Measurements from ENCODE around the gene GRAMD1C. TPM values are rescaled to one million over a fixed set of nuclear protein-coding genes. Genes with fewer than 3 reads are reported as not detected.
A peak's percentile ranks its signal among the peaks of the same experiment; 100 is the strongest.

The GRAMD1C gene
- total RNA-seq, 1 donor from 2014 or later: 7.3 TPM

DNA sequence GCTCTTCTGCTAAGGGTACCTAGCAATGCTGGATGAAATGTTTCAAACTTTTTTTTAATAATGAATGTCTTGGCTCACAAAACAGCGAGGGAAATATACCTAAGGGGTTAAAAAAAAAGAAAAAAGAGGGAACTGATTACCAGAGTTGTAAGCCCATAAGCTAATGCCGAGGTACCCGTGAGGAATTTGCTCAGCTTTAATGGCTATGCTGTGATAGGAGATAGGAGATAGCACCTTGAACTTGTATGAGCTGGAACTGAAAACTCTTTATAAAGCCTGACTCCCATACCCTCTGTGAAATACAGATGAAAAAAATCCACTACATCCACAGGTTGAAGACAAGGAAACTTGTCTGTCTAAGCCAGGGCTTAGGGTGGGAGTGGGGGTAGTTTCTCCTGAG, 13.9 kb downstream of the GRAMD1C start:
- no peak for DNase-seq

DNA sequence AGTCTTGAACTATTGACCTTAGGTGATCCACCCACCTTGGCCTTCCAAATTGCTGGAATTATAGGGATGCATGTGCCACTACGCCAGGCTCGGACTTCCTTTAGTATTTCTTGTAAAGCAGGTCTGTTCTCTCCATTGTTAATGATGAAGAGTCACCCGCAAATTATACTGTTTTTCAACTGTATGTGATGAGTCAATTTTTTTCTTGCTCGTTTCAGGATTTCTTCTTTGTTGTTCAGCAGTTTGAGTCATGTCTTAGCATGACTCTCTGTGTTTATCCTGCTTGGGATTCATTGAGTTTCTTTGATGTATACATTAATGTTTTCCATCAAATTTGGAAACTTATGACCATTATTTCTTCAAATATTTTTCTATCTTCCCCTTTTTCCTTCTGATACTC, 28.9 kb downstream of the GRAMD1C start:
- no peak for DNase-seq

DNA sequence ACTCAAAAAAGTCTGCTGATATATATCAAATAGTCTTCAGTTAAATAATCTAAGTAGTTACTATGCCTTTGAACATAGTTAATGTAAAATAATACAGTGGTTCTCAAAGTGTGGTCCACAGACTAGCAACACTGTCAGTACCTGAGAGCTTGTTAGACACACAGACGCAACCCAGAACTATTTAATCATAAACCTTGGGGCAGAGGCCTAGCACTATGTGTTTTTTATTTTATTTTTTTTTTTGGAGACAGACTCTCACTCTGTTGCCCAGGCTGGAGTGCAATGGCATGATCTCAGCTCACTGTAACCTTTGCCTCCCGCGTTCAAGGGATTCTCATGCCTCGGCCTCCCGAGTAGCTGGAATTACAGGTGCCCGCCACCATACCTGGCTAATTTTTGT, 34.7 kb downstream of the GRAMD1C start:
- DNase-seq: no peak

DNA sequence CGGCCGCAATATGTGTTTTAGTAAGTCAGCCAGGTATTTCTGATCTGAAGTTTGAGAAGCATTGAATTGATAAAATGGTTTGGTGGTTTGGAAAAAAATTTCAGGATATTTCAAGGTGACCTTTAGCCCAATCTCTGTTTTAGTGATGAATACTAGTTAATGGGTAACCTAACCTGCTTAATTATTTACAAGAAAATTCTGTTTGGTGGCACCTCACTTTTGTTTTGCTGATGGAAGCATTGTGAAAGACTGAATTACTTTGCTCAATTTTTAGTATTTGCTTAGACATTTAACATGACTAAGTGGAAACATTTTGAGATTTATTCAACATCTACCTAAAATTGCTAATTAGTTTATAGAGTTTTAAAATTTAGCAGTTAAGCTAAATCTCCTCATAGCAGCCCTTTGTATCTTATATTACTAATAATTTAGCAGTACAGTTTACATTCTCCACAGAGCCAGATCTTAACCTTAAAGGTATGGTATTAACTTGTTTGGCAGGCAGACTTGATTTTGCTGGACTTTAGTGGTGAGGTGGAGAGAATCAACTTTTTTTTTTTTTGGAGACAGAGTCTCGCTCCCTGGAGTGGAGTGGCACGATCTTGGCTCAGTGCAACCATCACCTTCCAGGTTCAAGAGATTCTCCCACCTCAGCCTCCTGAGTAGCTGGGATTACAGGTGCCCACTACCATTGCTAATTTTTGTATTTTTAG, 35.4 kb downstream of the GRAMD1C start:
- no peak for DNase-seq

DNA sequence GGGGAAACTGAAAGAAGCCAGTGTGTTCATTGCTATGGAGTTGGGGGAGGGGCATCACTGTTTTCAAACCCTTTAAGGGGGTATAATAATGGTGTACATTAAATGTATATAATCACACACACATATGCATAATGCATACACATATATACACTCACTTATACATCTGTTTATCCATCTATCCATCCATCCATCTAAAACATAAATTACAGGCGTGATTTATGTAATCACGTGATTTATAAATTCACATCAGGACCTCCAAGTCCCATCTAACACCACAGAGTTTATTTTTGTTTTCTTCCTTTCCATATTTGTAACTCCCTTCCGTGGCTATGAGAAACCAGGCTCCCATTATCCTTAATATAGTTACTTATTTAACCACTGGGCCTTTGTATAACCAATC, 39.8 kb downstream of the GRAMD1C start:
- DNase-seq: no peak

DNA sequence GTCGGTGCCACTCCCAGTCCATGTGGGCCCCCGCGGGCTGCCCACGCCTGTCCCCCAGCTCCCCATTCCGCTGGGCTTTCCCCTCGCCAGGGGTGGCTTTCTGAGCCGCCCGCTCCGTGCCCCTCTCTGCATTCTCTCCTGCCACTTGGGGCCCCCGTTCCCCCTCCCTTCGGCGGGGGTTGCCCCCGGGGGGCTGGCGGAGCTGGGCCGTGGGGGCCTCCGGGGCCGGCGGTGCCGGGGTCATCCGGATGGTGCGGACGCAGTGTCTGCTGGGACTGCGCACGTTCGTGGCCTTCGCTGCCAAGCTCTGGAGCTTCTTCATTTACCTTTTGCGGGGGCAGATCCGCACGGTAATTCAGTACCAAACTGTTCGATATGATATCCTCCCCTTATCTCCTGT, 46.5 kb downstream of the GRAMD1C start:
- DNase-seq: no peak

DNA sequence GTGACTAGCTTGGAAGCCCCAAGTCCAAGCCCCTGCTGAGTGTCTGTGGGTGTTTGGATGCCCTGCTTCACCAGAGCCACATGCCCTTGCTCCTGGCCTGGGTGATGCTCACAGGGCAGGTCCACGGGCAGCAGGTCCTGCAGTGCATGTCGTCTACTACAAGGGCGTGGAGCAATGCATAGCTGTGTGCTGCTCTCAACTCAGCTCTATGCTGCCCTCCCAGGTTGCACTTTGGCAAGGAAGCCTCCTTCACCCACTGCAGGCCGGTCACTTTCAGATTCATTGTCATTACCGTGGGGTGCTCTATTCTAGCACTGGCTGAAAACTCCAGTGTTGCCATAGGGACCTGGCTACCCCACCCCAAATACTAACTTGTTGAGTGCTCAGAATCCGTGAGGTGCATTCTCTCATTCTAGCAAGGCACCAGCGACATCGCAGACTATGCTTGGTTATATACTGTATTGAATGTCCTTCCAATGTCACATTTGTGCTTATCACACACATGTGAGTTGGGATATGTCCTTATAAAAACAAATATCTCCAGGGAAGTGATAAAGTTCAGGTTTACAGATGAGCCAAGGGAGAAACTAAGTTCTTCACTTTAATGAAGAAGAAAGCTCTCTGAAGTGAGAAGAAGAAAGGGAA, 51.8 kb downstream of the GRAMD1C start:
- DNase-seq: no peak

DNA sequence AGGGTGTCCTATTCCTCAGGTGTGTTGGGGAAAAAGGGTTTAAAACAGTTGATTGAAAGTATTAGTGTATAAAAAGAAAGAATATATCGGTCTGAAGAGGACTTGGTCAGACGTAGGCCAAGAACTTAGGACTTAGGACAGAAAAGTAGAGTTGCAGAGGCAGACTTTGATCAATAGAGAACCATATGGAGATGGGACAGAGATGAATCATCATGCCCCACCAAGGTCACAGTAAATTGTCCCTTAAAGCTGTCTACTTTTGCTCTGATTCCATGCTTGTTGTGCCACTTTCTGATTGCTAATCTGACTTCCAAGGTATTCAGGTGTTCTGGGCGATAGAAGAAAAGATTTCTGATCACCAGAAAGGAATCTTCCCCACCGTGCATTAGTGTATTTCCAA, 56.3 kb downstream of the GRAMD1C start:
- no peak for DNase-seq

DNA sequence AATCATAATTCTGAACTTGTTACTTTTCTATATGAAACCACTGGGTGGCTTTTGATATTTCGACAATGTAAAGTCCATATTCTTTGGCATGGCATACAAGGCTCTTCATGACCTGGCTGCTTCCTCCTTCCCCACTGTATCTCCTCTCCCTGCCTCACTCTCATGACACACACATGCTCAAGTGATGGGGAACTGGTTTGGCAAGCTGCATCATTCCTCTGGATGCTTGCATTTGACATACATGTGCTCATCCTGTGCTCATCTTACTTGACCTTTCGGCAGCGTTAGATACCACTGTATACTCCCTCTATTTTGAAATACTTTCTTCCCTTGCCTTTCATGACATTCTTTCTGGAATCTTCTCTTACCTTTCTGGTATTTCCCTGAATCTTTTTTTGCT, 57.4 kb downstream of the GRAMD1C start:
- no peak for DNase-seq

DNA sequence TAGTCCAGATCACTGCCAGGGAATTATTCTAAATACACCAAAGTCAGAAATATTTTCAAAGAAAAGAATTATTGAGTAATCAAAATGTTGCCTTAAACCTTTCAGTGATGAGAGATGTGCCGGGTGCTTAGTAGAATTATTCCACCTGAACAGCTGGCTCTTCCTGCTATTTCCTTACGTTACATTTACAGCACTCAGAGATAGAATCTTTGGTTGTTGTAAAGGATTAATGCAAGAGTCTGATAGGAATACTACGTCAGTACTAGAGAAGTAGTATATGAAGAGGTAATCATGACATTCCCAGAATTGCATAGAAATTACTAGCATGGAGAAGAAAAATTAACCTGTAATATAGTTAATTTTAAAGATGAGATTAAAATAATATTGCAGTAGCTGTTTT, 58.3 kb downstream of the GRAMD1C start:
- DNase-seq: no peak

DNA sequence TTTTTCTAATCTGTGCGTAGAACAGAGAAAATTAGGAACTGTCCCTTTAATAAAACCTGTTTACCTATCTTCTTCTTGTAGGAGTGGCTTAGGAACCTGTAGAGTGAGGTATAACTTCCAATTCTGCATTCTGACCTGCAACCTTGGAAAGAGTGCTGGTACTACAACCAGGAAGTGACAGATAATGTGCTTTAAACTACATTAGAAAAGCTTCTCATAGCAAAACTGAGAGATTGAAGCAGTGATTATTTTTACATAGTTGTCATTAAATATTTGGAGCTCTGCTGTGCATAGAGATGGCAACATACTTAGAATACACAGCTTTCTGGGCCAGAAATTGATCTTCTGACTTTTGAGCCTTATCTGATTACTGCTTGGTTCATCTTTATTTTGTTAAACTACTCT, 58.8 kb downstream of the GRAMD1C start:
- peak; percentile 12 for DNase-seq

DNA sequence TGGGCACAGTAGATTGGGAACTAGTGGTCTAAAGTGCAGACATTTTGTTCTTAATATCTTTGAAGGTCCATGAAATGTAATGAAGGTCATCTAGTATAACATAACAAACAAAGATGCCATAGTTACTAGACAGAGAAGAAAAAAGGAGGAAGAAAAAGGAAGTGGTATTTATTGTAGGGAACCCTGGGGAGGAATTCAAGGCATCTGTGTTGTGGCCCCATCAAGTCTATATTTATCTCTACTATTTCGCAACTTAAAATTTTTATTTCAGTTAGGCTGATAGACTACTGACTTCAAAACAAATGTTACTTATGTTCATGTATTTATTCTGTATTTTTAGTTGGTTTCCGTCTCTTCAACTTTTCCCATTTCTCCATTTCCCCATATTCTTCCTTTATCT, 60.3 kb downstream of the GRAMD1C start:
- DNase-seq: no peak

DNA sequence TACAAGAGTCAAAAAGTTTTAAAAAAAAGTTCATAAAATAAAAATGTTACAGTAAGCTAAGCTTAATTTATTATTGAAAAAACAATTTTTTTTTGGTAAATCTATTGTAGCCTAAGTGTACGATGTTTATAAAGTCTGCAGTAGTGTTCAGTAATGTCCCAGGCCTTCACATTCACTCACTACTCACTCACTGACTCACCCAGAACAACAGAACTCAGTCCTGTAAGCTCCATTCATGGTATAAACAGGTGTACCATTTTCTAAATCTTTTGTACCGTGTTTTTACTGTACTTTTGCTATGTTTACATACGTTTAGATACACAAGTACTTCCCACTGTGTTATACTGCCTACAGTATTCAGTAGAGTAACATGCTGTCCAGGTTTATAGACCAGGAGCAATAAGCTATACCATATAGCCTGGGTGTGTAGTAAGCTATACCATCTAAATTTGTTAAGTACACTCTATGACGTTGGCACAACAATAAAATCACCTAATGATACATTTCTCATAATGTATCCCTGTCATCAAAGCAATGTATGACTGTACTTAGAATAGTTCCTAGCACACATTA, 68.1 kb downstream of the GRAMD1C start:
- no peak for DNase-seq

DNA sequence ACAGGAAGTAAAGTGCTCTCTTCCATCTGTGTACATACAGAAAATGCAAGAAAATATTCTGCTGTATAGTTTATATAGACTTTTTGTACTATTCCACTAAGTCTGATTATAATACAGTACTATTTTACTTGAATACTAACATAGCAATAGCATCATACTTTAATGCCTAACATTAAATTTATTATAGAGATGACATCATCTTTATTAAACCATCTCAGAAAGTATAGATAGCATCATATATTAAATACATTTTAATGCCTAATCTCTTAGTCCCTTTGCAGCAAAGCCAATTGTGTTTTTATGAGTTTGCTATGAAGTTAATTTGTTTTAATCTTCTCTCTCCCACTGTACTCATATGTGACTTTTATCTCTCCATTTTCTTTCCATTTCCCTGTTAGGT, 69.5 kb downstream of the GRAMD1C start:
- DNase-seq: no peak

DNA sequence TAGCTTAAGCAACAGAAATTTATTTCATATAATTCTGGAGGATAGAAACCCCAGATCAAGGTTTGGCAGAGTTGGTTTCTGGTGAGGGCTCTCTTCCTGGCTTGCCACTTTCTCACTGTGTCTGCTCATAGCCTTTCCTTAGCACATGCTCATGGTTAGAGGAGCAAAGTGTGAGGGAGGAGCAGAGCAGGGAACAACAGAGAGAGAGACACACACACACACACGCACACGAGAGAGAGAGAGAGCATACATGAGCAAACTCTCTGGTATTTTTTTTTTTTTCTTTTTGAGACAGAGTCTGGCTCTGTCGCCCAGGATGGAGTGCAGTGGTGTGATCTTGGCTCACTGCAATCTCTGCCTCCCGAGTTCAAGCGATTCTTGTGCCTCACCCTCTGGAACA, 72.4 kb downstream of the GRAMD1C start:
- DNase-seq: no peak

DNA sequence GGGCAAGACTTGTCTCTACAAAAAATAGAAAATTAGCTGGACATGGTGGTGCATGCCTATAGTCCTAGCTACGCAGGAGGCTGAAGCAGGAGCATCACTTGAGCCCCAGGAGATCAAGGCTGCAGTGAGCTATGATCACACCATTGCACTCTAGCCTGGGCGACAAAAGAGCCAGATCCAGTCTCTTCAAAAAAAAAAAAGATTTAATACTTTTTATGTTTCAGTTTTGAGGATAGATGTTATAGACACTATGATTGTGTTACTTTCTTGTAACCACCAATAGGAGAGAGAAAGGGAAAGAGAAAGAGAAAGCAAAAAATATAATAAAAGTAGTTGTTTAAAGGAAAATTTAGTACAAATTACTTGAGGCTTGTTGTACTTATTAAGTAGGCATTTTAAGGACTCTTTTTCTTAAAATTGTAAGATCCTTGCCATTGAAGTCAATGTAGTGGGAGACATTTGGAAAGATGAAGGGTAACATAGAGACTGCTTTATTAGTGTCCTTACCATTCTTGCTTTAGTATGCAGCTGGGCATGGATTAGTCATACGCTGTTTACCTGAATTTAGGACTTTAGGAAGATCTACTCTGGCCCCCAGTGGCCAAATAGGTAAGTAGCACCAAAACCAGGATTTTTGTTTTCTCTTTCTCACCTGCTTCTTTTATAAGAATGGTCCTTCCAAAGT, 74.1 kb downstream of the GRAMD1C start:
- peak; percentile 52 for DNase-seq

DNA sequence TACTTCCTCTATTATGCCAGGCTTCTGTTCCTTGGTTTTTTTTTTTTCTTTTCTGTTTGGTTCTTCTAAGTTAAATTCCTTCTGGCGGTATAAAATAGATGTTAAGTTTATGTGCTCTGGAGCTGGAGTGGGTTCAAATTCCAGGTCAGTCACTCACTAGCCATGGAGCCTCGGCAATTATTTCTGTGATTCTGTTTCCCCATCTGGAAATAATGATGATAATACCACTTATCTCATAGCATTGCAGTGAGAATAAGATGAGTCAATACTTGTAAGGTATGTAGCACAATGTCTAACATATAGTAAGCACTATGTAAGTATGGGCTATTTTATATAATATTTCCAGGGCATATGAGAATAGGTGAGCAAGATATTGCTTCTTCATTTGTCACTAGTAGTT, 76.1 kb downstream of the GRAMD1C start:
- DNase-seq: no peak

DNA sequence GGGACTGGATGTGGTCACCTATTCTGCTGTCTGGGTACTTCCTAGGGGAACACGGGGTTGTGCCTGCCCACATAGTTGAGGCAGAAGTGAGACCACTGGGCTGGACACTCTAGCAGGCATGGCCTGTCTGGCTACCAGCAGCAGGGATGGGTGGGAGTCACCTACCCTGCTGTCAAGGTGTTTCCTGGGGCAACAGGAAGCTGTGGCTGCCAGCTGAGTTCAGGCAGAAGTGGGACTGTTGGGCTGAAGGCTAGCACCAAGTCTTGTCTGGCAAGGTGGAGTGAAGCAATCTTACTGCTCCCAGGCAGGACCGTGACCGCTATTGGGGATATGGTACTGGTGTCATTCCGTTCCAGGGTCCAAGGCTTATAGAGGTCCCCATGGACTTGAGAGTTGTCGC, 89.0 kb downstream of the GRAMD1C start:
- no peak for DNase-seq

DNA sequence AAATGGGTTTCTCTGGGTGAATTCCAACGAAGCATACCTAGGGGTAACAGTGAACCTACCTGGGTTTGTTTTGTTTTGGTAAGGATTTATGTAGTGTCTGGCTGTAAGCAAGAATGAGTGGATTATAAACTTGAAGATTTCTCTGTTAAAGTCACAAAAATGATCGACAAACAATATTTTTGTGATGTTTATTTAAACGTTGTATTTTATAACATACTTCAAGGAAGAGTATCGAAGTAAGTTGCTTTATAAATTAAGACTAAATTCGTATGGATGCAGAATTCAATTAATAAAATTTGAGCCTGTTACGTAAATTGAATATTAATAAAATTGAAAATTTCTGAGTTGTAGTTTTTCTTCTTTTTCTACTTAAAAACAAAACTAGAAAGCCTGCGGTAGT, 108.2 kb downstream of the GRAMD1C start:
- no peak for DNase-seq

DNA sequence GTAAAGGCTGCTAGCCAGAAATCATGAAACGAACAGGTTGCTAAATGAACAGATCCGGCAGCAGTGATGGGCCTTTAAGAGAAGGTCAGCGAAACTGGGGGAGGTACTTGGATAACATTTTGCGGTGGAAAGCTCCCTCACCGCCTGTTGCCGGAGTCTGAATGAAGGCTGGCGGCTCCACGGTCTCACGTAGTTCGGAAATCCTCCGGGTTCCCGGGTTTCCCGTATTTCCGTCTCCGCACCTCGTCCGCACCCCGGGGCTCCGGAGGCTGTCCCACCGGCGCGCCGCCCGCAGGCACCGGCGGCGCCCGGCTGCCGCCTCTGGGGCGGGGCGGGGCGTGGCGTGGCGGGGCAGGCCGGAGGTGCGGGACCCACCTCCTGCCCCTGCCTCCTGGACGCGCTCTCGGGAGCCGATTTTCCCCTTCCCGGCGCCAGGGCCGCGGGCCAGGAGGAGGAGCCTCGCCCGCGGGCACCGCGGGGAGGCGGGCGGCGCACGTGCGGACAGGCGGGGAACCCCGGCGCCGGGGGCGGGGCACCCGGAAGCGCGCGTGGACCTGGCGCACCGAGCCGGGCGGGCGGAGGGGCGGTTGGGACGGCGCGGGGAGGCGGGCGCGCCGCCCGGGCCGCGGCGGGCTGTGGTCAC, 108.9 kb downstream of the GRAMD1C start, which contains the start of gene ZDHHC23:
Gene ZDHHC23, plus strand, starts transcription at position 642 of the 643 bp plus-strand sequence. CDS start 790 bp downstream, outside the sequence.
- DNase-seq: peak; percentile 68

DNA sequence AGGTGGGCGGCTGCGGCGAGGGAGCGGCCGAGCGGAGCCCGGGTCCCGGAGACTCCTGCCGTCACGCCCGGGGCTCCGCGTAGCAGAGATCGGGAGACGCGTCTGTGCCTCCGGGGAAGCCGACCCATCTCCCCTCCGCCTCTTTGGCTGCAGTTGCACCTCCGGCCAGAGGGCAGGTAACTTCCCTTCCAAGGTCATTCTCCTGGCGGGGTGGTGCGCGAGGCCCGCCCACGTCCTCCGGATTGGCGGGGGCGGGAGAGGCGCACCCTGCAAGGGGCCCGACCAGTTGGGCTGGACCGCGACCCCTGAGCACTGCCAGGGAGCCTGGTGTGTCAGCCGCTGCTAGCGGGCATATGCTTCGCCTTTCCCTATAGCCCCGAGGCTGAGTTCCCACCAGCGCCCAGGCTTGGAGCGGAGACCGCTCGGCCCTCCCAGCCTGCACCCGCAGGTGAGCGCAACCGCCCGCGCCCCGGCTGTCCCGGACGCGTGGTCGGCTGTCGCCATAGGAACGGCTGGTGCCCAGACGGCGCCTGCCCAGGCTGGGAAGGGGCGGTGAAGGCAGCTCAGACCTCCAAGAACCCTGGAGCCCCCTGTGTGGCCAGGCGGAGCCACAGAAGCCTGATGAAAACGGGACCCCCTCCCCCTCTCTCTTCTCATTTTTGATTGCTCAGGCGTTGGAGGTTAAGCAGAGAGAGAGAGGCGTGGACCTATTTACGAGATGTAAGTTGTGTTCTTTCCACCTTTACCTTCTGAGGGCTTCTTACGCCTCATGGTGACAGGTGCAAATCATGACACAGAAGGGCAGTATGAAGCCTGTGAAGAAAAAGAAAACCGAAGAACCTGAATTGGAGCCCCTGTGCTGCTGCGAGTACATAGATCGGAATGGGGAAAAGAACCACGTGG, 109.7 kb downstream of the GRAMD1C start:
- peak; percentile 17 for DNase-seq

DNA sequence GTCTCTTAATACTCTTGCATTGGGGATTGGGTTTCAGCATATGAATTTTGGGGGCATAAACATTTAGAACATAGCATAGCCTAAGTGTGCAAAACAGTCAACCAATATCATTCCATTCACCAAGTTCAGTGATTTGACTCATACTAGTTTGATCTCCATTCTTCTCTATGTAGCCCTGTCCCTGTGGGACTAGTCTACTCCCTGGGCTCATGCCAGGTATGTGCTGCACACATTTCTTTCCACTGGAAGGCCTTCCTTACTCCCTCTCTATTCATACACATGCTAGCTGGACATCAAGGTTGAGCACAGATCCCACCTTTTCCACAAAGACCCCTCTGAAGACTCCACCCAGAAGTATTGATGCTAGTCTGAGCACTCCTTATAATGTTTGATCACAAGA, 114.3 kb downstream of the GRAMD1C start:
- no peak for DNase-seq
